ENCODE measurements around the gene CTNNA3. TPM values are rescaled to one million over a fixed set of nuclear protein-coding genes. Genes with fewer than 3 reads are reported as not detected.

The CTNNA3 gene
- total RNA-seq, 1 donor from 2014 or later: 0.92 TPM

- H3K9me3 Mint-ChIP-seq (ENCODE audit: low read depth): peaks cover 22% of the 10 kb centered on the region
- no peak for TF ChIP-seq CTCF (IDR thresholded peaks at IDR 0.05)
- peaks cover 3% of the 10 kb centered on the region for H3K36me3 Mint-ChIP-seq (ENCODE audit: low read depth)
- no peak for DNase-seq (ENCODE audit: low spot score)
- H3K4me1 Mint-ChIP-seq (ENCODE audit: low read depth): no peaks in the 10 kb centered on the region
- no peak overlapping the region for H3K4me3 Mint-ChIP-seq (ENCODE audit: unreplicated experiment)
- H3K27me3 Mint-ChIP-seq (ENCODE audit: low read depth): peaks cover 13% of the 10 kb centered on the region
- no peak overlapping the region for H3K27ac Mint-ChIP-seq (ENCODE audit: unreplicated experiment)
Observed at GRCh38 chr10:67473850-67474633, 222.0 kb downstream of the CTNNA3 start.

- no peaks in the 10 kb centered on the region for H3K4me1 Mint-ChIP-seq (ENCODE audit: low read depth)
- H3K27me3 Mint-ChIP-seq (ENCODE audit: low read depth): peaks cover 19% of the 10 kb centered on the region
- peaks cover 4% of the 10 kb centered on the region for H3K9me3 Mint-ChIP-seq (ENCODE audit: low read depth)
- no peak for DNase-seq (ENCODE audit: low spot score)
- H3K36me3 Mint-ChIP-seq (ENCODE audit: low read depth): no peaks in the 10 kb centered on the region
- no peak for TF ChIP-seq CTCF (IDR thresholded peaks at IDR 0.05)
- no peak overlapping the region for H3K27ac Mint-ChIP-seq (ENCODE audit: unreplicated experiment)
- H3K4me3 Mint-ChIP-seq (ENCODE audit: unreplicated experiment): no peak overlapping the region
Observed at GRCh38 chr10:67471022-67471421, 225.0 kb downstream of the CTNNA3 start.

- no peak for DNase-seq (ENCODE audit: low spot score)
- H3K9me3 Mint-ChIP-seq (ENCODE audit: low read depth): no peaks in the 10 kb centered on the region
- no peak overlapping the region for H3K4me3 Mint-ChIP-seq (ENCODE audit: unreplicated experiment)
- peaks cover 14% of the 10 kb centered on the region for H3K27me3 Mint-ChIP-seq (ENCODE audit: low read depth)
- H3K36me3 Mint-ChIP-seq (ENCODE audit: low read depth): no peaks in the 10 kb centered on the region
- no peak overlapping the region for H3K27ac Mint-ChIP-seq (ENCODE audit: unreplicated experiment)
- TF ChIP-seq CTCF (IDR thresholded peaks at IDR 0.05): no peak
- H3K4me1 Mint-ChIP-seq (ENCODE audit: low read depth): no peaks in the 10 kb centered on the region
Observed at GRCh38 chr10:67464278-67464677, 231.7 kb downstream of the CTNNA3 start.

GRCh38 chr10:67452892-67453291 lies 243.1 kb downstream of the CTNNA3 start:
- Mint-ChIP-seq H3K9me3 (ENCODE audit: low read depth) (peaks cover 13% of the 10 kb centered on the region), H3K4me1 (ENCODE audit: low read depth) (no peaks in the 10 kb centered on the region), H3K36me3 (ENCODE audit: low read depth) (no peaks in the 10 kb centered on the region), H3K27me3 (ENCODE audit: low read depth) (peaks cover 2% of the 10 kb centered on the region), H3K27ac (ENCODE audit: unreplicated experiment) (no peak overlapping the region), H3K4me3 (ENCODE audit: unreplicated experiment) (no peak overlapping the region)
- no peak for DNase-seq (ENCODE audit: low spot score)
- TF ChIP-seq CTCF (IDR thresholded peaks at IDR 0.05): no peak

- no peaks in the 10 kb centered on the region for H3K27me3 Mint-ChIP-seq (ENCODE audit: low read depth)
- DNase-seq (ENCODE audit: low spot score): no peak
- TF ChIP-seq CTCF (IDR thresholded peaks at IDR 0.05): no peak
- no peak overlapping the region for H3K27ac Mint-ChIP-seq (ENCODE audit: unreplicated experiment)
- peaks cover 31% of the 10 kb centered on the region for H3K9me3 Mint-ChIP-seq (ENCODE audit: low read depth)
- H3K36me3 Mint-ChIP-seq (ENCODE audit: low read depth): peaks cover 4% of the 10 kb centered on the region
- peaks cover 6% of the 10 kb centered on the region for H3K4me1 Mint-ChIP-seq (ENCODE audit: low read depth)
- no peak overlapping the region for H3K4me3 Mint-ChIP-seq (ENCODE audit: unreplicated experiment)
Observed at GRCh38 chr10:67438605-67439304, 257.2 kb downstream of the CTNNA3 start.
